SK-N-SH (cell line): ENCODE data around the gene IL1R2. TPM values are rescaled to one million over a fixed set of nuclear protein-coding genes. Genes with fewer than 3 reads are reported as not detected.

Experiments used
- CTCF ChIA-PET: fragments of 300-600, 350-600 bp; formaldehyde crosslinking; extraction: SDS; loops from one replicate; lab custom pipeline; 2021; lab: Yijun Ruan, JAX
- POLR2A ChIA-PET: fragments of 350-600 bp; sonication (Branson Sonifier 250); formaldehyde crosslinking; extraction: SDS; loops from one replicate; lab custom pipeline; 2020; ENCODE audit warnings: antibody characterized with exemption, inconsistent platforms; lab: Yijun Ruan, JAX
- DNase-seq: peaks from one replicate; pipeline ENCODE4 v3.0.0; 2012
- H2AFZ ChIP-seq: fragments of 200-600 bp; sonication (generic); 2 replicates; pipeline ENCODE4 v1.8.1; 2016; ENCODE audit warnings: antibody characterized with exemption, mild to moderate bottlenecking, low read depth
- H3F3A ChIP-seq: fragments of 200-600 bp; sonication (generic); replicated peaks from 2 replicates; pipeline ENCODE3; 2016; ENCODE audit warnings: antibody characterized with exemption, mild to moderate bottlenecking; ENCODE audit not compliant: insufficient read depth
- H3K27ac ChIP-seq, 2 experiments: fragments of 200-500 bp in 1 of 2; fragments of 200-600 bp in 1 of 2; sonication (Bioruptor generic) in 1 of 2; sonication (generic), shearing (Covaris generic) in 1 of 2; 2 replicates each; pipeline versions ENCODE4 v1.5.1 to v1.6.1; 2014 to 2016; ENCODE audit warnings: low read depth in 2 of 2, inconsistent platforms in 1 of 2, low read length in 1 of 2, mild to moderate bottlenecking in 1 of 2, mixed read lengths in 1 of 2
- H3K27me3 ChIP-seq: fragments of 200-600 bp; sonication (generic), shearing (Covaris generic); 2 replicates; pipeline ENCODE4 v1.6.1; 2016; ENCODE audit warnings: mixed run types; ENCODE audit not compliant: insufficient read depth
- H3K36me3 ChIP-seq, 2 experiments: fragments of 200-500 bp in 1 of 2; fragments of 200-600 bp in 1 of 2; sonication (Bioruptor generic) in 1 of 2; sonication (generic) in 1 of 2; replicated peaks in 1 of 2; 2 replicates each; pipeline versions ENCODE3 to v1.5.1; 2014 to 2016; ENCODE audit warnings: low read length in 1 of 2, mild to moderate bottlenecking in 1 of 2; ENCODE audit not compliant: insufficient read depth in 2 of 2, control insufficient read depth in 1 of 2
- H3K4me1 ChIP-seq, 2 experiments: fragments of 200-500 bp in 1 of 2; fragments of 200-600 bp in 1 of 2; sonication (Bioruptor generic) in 1 of 2; sonication (generic), shearing (Covaris generic) in 1 of 2; 2 replicates each; pipeline versions ENCODE4 v1.5.1 to v1.6.1; 2014 to 2016; ENCODE audit warnings: low read depth in 1 of 2, low read length in 1 of 2, mixed run types in 1 of 2; ENCODE audit not compliant: insufficient read depth in 2 of 2, control insufficient read depth in 1 of 2
- H3K4me2 ChIP-seq: fragments of 200-600 bp; sonication (generic), shearing (Covaris generic); 2 replicates; pipeline ENCODE4 v1.6.1; 2017; ENCODE audit warnings: mixed run types
- H3K4me3 ChIP-seq, 2 experiments: fragments of 200-500 bp in 1 of 2; fragments of 200-600 bp in 1 of 2; sonication (Bioruptor generic) in 1 of 2; sonication (generic), shearing (Covaris generic) in 1 of 2; 2 replicates each; pipeline versions ENCODE4 v1.5.1 to v1.8.1; 2014 to 2016; ENCODE audit warnings: low read depth in 2 of 2, inconsistent platforms in 1 of 2, low read length in 1 of 2, mild to moderate bottlenecking in 1 of 2, mixed read lengths in 1 of 2, moderate library complexity in 1 of 2
- H3K79me2 ChIP-seq: fragments of 200-600 bp; sonication (generic); 2 replicates; pipeline ENCODE4 v1.8.1; 2017; ENCODE audit warnings: mild to moderate bottlenecking; ENCODE audit not compliant: insufficient read depth
- H3K9ac ChIP-seq: fragments of 200-600 bp; sonication (generic); 2 replicates; pipeline ENCODE4 v1.6.1; 2017; ENCODE audit warnings: mixed run types
- H3K9me2 ChIP-seq: fragments of 200-600 bp; sonication (generic); 2 replicates; pipeline ENCODE4 v1.6.1; 2017; ENCODE audit warnings: mixed run types
- H3K9me3 ChIP-seq: fragments of 200-600 bp; sonication (generic); 2 replicates; pipeline ENCODE4 v1.6.1; 2017; ENCODE audit warnings: mixed run types, mild to moderate bottlenecking, moderate library complexity
- H4K20me1 ChIP-seq: fragments of 200-600 bp; sonication (generic); 2 replicates; pipeline ENCODE4 v1.6.1; 2017; ENCODE audit warnings: mild to moderate bottlenecking, mixed run types; ENCODE audit not compliant: insufficient read depth
- CHD2 ChIP-seq: fragments of 150-350 bp; IDR thresholded peaks from 2 replicates; pipeline ENCODE4 v1.6.1; 2018; ENCODE audit warnings: low read length; ENCODE audit not compliant: partially characterized antibody
- EP300 ChIP-seq, 2 experiments: IDR thresholded peaks; 2 replicates each; pipeline versions ENCODE4 v1.4.0 to v1.6.1; 2012; ENCODE audit warnings: borderline replicate concordance in 1 of 2, low read depth in 1 of 2, low read length in 1 of 2
- FOXJ3 ChIP-seq: sonication (generic); formaldehyde crosslinking; IDR thresholded peaks from 2 replicates; pipeline ENCODE4 v1.5.1; 2020; ENCODE audit warnings: mild to moderate bottlenecking, missing genetic modification reagents
- JUND ChIP-seq: IDR thresholded peaks from 2 replicates; pipeline ENCODE4 v1.4.0; 2012
- MEF2A ChIP-seq: IDR thresholded peaks from 2 replicates; pipeline ENCODE4 v1.4.0; 2012; ENCODE audit warnings: low read depth, borderline replicate concordance
- NFIC ChIP-seq: IDR thresholded peaks from 2 replicates; pipeline ENCODE4 v1.4.0; 2012; ENCODE audit warnings: borderline replicate concordance
- RCOR1 ChIP-seq: fragments of 150-350 bp; IDR thresholded peaks from 2 replicates; pipeline ENCODE4 v1.6.1; 2017; ENCODE audit warnings: antibody characterized with exemption, low read length
- RXRA ChIP-seq: IDR thresholded peaks from 2 replicates; pipeline ENCODE4 v1.4.0; 2012; ENCODE audit warnings: low read depth, mild to moderate bottlenecking, borderline replicate concordance
- YY1 ChIP-seq: IDR thresholded peaks from 2 replicates; pipeline ENCODE4 v1.4.0; 2012; ENCODE audit warnings: low read depth, mild to moderate bottlenecking
- polyA plus RNA-seq, 3 experiments: library from polyadenylated mRNA; depleted of rRNA; stranded (reverse); fragments of >200 nt; gene quantifications; 2 replicates each; pipeline ENCODE4 v1.2.3, GENCODE V29; 2012
- TF ChIP-seq, protein P1 (sequence below): fragments of 150-350 bp; IDR thresholded peaks from 2 replicates; pipeline ENCODE4 v1.6.1; 2016; ENCODE audit warnings: mild to moderate bottlenecking, low read depth, low read length
- TF ChIP-seq, protein P2 (sequence below): fragments of 150-350 bp; IDR thresholded peaks from 2 replicates; pipeline ENCODE4 v1.6.1; 2017; ENCODE audit warnings: antibody characterized with exemption, low read length, low read depth, borderline replicate concordance
- TF ChIP-seq, protein P3 (sequence below): fragments of 200-600 bp; sonication (generic); IDR thresholded peaks from 2 replicates; pipeline ENCODE4 v1.6.1; 2017; ENCODE audit warnings: antibody characterized with exemption, mild to moderate bottlenecking, moderate library complexity

IL1R2 gene
- polyA plus RNA-seq, 1 of the 3 experiments (the other 2 are of a cell fraction): 0.16 TPM

DNA sequence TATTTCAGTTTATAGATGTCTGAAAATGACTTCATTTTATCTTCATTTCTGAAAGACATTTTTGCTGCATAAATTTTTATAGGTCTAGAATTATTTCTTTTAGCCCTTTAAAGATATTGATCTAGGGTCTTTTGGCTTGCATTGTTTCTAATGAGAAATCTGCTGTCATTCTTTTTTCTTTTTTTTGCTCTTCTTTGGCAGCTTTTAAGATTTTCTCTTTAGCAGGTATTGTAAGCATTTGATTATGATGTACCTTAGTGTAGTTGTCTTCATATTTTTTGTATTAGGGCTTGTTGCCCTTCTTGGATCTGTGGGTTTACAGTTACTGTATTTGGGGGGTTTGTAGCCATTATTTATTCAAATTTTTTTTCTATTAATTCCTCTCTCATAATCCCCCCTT is 84.8 kb downstream of the IL1R2 start:
- TF ChIP-seq, protein P1, sequence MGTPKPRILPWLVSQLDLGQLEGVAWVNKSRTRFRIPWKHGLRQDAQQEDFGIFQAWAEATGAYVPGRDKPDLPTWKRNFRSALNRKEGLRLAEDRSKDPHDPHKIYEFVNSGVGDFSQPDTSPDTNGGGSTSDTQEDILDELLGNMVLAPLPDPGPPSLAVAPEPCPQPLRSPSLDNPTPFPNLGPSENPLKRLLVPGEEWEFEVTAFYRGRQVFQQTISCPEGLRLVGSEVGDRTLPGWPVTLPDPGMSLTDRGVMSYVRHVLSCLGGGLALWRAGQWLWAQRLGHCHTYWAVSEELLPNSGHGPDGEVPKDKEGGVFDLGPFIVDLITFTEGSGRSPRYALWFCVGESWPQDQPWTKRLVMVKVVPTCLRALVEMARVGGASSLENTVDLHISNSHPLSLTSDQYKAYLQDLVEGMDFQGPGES: no peak
- TF ChIP-seq CHD2: no peak
- TF ChIP-seq RCOR1: no peak
- no peak for TF ChIP-seq RXRA
- no peak for TF ChIP-seq EP300 (IDR thresholded peaks at IDR 0.05; ENCODE audit: borderline replicate concordance in 1 of 2, low read depth in 1 of 2, low read length in 1 of 2)
- TF ChIP-seq, protein P2, sequence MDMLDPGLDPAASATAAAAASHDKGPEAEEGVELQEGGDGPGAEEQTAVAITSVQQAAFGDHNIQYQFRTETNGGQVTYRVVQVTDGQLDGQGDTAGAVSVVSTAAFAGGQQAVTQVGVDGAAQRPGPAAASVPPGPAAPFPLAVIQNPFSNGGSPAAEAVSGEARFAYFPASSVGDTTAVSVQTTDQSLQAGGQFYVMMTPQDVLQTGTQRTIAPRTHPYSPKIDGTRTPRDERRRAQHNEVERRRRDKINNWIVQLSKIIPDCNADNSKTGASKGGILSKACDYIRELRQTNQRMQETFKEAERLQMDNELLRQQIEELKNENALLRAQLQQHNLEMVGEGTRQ: no peak
- no peak for TF ChIP-seq FOXJ3
- TF ChIP-seq YY1: no peak
- no peak for TF ChIP-seq JUND
- TF ChIP-seq, protein P3, sequence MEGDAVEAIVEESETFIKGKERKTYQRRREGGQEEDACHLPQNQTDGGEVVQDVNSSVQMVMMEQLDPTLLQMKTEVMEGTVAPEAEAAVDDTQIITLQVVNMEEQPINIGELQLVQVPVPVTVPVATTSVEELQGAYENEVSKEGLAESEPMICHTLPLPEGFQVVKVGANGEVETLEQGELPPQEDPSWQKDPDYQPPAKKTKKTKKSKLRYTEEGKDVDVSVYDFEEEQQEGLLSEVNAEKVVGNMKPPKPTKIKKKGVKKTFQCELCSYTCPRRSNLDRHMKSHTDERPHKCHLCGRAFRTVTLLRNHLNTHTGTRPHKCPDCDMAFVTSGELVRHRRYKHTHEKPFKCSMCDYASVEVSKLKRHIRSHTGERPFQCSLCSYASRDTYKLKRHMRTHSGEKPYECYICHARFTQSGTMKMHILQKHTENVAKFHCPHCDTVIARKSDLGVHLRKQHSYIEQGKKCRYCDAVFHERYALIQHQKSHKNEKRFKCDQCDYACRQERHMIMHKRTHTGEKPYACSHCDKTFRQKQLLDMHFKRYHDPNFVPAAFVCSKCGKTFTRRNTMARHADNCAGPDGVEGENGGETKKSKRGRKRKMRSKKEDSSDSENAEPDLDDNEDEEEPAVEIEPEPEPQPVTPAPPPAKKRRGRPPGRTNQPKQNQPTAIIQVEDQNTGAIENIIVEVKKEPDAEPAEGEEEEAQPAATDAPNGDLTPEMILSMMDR: no peak
- no peak for TF ChIP-seq NFIC
- TF ChIP-seq MEF2A: no peak
- H3K36me3 ChIP-seq: no peaks in the 10 kb centered on the region
- H4K20me1 ChIP-seq: no peaks in the 10 kb centered on the region
- H3K27ac ChIP-seq: no peak overlapping the region
- ChIA-PET CTCF (interaction anchor here (0.6 kb wide), 1 partner anchor 736 kb away, joined by 3 read pairs; no protein-coding TSS in a partner anchor), POLR2A (no interaction called here)
- no peaks in the 10 kb centered on the region; a peak in 1 of 4 replicates for H3K4me1 ChIP-seq
- H2AFZ ChIP-seq: no peak overlapping the region
- no peaks in the 10 kb centered on the region for H3K79me2 ChIP-seq
- H3K9ac ChIP-seq: no peak overlapping the region
- no peak for DNase-seq
- peaks cover 5% of the 10 kb centered on the region for H3K9me3 ChIP-seq
- no peaks in the 10 kb centered on the region for H3K27me3 ChIP-seq
- H3K4me3 ChIP-seq: no peak overlapping the region
- H3K9me2 ChIP-seq: no peaks in the 10 kb centered on the region
- no peaks in the 10 kb centered on the region for H3F3A ChIP-seq
- H3K4me2 ChIP-seq: no peak overlapping the region

Other genes starting within 250 kb of the IL1R2 start
- 13.3 and 20.5 TPM in 2 replicates for gene IL1R1, start 150.8 kb downstream of the IL1R2 start, polyA plus RNA-seq (2012; rRNA removed)
- 0.05 TPM in 1 of 2 replicates, not detected in the other for gene IL1RL2, start 195.1 kb downstream of the IL1R2 start, polyA plus RNA-seq (2012; rRNA removed)